ENCODE measurements around the gene FAM184A.

The FAM184A gene

GRCh38 chr6:119096721-119097565, 18.5 kb upstream of the FAM184A start:
- DNase-seq (ENCODE audit: low spot score) = no peak

DNA sequence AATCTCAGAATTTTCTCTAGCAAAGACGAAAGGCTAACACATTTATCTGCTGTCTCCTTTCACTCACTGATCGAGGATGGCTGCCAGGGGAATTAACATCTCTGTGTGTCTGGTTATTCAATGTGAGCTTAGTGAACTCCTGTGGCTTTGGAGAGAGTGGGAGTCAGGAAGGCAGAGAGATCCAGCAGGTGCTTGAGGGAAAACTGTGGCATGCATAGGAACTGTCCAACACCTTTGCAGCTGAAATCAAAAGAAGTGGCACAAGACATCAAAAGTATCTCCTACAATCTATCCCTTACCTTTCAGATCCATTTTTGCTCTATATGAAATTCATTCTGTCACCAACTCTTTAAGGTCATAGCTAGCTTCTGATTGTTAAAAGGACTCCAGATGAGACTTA, 11.8 kb upstream of the FAM184A start:
- DNase-seq (ENCODE audit: low spot score) = no peak

DNA sequence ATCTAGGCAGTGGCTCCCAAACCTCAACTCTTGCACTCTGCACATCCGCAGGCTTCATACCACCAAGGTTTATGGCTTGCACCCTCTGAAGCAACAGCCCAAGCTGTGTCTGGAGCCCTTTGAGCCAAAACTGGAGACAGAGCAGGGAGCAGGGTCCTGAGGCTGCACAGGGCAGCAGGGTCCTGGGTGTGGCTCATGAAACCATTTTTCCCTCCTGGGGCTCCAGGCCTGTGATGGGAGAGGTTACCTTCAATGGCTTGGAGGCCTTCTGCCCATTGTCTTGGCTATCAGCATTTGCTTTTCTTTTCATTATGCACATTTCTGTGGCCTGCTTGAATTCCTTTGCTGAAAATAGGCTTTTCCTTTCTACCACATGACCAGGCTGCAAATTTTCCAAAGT, 6.3 kb upstream of the FAM184A start:
- DNase-seq (ENCODE audit: low spot score) = no peak

- no peak for DNase-seq (ENCODE audit: low spot score)
Observed at GRCh38 chr6:119083007-119083406, 4.5 kb upstream of the FAM184A start.

GRCh38 chr6:119079283-119079809, 882 bp upstream of the FAM184A start:
- DNase-seq (ENCODE audit: low spot score) = no peak

GRCh38 chr6:119077643-119078375, 655 bp downstream of the FAM184A start:
- peak; percentile 55 for DNase-seq (ENCODE audit: low spot score)

GRCh38 chr6:119077391-119077642, 1.1 kb downstream of the FAM184A start:
- no peak for DNase-seq (ENCODE audit: low spot score)

DNA sequence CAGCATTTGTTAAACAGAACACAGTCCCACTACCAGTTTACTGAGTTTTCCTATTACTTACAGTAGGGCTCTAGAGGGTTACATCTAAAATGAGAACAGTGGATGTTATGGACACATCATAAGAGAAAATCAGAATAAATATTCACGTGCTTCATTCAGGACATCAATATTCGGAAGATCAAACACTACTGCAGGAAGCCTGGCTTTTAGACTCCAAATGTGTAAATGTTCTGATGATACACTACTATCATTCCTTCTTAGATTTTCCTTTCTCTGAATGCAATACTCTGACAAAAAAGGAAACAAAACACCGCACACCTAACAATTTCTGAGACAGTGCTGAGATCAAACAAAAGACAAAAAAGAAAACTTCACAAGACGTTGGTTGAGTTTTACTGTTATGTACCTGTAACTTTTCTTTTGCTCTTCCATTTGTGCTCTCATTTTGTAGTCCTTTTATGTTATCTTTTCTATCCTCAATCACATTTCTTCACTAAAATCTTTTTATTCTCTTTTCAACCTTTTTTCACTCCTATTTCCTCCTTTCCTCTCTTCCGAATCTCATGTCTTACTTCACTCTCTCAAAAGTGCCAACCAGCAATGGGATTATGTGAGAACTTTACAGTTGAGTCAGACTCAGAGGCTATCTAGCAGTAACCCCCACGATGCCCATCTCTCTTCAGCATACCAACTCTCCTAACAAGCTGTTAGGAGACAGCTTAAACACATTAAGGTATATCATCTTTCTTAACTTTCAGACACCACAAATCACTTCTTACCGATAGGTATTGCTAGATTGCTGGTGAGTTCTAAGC, 1.7 kb downstream of the FAM184A start:
- no peak for DNase-seq (ENCODE audit: low spot score)

GRCh38 chr6:119076173-119076572, 2.3 kb downstream of the FAM184A start:
- no peak for DNase-seq (ENCODE audit: low spot score)

GRCh38 chr6:119075200-119075981, 3.1 kb downstream of the FAM184A start:
- DNase-seq (ENCODE audit: low spot score) = no peak

DNA sequence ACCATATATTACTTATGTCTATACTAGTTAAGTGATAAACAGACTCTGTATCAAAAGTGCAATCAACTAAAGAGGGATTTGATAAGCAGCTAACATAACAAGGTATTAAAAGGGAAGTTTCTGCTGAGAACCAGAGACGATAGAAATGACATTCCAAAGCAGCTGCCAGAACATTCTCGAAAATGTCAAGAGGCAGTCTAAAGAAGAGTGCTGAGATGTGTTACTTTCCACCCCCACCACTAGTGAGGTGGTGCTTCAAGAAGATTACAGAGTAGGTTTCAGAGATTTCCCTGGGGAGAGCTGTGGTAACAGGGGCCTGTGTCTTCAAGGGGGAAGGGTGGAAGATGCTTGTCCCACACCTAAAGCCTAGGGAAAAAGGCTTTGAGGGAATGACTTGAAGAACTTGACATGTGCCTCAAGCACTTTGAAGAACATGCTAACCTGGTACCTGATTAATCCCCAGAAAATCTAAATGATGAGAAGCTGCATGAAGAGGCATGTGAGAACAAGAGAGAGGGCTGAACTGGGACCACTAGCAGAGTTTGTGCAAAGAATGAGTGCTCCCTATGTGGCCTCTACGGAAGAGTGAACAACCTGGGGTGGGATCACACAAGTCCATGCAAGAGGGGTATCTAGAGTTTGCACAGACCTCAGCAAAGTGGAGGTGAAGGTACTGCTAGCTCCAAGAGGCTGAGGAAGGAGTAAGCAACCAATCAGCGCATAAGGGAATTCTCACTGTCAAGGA, 5.0 kb downstream of the FAM184A start:
- DNase-seq (ENCODE audit: low spot score) = peak; percentile 11

GRCh38 chr6:119071576-119071975, 6.9 kb downstream of the FAM184A start:
- DNase-seq (ENCODE audit: low spot score) = no peak

DNA sequence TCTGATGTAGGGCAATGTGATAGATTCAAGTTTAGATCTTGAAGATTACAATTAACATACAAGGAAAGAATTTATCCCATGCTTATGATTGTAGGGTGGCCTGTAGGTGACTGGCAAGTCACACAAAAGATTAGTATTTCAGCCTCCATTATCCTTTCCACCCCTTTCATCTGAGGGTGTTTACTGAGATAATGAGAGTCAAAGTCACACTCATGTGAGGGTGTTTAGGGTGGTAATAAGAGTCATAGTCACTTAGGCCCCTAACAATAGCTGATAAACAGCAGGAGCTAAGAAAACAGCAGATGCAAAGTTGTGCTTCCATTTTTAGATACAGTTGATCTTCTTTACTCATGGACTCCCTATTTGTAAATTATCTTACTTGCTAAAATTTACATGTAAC, 11.4 kb downstream of the FAM184A start:
- DNase-seq (ENCODE audit: low spot score) = no peak

GRCh38 chr6:119066517-119066916, 11.9 kb downstream of the FAM184A start:
- no peak for DNase-seq (ENCODE audit: low spot score)

- DNase-seq (ENCODE audit: low spot score) = no peak
Observed at GRCh38 chr6:119065955-119066354, 12.5 kb downstream of the FAM184A start.

GRCh38 chr6:119065382-119065781, 13.1 kb downstream of the FAM184A start:
- DNase-seq (ENCODE audit: low spot score) = no peak

DNA sequence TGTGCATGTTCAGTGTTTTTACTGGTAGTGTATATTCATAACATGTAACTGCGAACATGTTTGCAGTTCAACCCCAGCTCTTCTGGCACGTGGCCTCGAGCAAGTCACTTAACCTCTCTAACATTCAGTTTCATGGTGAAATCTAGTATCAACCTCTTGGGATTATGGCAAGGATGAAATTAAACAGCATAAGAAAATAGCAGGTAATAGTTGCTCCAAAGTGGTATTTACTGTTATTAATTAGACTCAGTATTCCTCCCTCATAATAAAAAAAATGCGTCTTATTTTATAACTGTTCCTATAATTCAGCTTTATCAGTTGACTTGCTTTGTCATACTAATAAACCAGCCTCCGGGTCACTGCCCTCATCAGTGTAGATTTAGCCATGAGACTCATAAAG, 15.0 kb downstream of the FAM184A start:
- no peak for DNase-seq (ENCODE audit: low spot score)

DNA sequence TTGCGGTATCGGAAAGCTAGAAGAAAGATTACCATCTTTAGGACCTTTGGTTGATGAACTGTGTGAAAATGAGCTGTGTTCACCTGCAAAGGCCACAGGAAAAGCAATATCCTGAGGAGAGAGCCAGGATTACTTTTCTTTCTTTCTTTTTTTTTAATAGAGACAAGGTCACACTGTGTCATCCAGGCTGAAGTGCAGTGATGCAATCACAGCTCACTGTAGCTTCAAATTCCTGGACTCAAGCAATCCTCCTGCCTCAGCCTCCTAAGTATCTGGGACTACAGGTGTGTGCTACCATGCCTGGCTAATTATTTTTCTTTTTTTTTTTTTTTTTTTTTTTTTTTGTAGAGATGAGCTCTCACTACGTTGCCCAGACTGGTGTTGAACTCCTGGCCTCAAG, 17.2 kb downstream of the FAM184A start:
- no peak for DNase-seq (ENCODE audit: low spot score)

DNA sequence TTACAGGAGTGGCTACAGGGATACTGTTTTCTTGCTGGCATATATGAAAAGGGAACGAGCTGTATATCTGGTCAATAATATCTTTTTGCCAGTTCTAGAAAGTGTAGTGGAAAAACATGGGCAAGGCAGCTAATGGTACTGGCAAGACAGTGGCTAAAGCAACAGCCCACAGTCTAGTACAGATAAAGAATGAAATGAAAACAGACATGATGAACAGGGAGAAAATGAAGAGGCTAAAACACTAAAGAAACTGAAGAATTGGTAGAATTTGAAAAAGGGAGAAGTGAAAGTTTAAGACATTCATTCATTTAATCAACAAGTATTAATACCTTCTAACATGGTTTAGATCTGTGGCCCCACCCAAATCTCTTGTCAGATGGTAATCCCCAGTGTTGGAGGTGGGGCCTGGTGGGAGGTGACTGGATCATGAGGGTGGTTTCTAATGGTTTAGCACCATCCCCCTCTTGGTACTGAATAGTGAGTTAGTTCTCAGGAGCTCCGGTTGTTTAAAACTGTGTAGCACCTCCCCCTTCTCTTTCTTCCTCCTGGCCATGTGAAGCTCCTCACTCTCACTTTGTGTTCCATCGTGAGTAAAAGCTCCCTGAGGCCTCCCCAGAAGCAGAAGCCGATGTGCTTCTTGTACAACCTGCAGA, 18.1 kb downstream of the FAM184A start:
- DNase-seq (ENCODE audit: low spot score) = no peak

GRCh38 chr6:119055069-119055468, 23.4 kb downstream of the FAM184A start:
- no peak for DNase-seq (ENCODE audit: low spot score)

GRCh38 chr6:119052987-119053386, 25.5 kb downstream of the FAM184A start:
- no peak for DNase-seq (ENCODE audit: low spot score)

All from germinal center (tissue), 1 donor.